Activated T-cell treated with anti-CD3 and anti-CD28 coated beads for 4 hours (primary cell): ENCODE data around the gene PROKR1.
A peak's percentile ranks its signal among the peaks of the same experiment; 100 is the strongest.
"Not testable (repeated sequence)": the region's sequence is repeated elsewhere in the genome, so short reads cannot be mapped to it uniquely, and the experiment has no call there.

Experiments used
- DNase-seq: peaks from one replicate; pipeline ENCODE4 v3.0.0-alpha.2; 2020

PROKR1 gene

DNA sequence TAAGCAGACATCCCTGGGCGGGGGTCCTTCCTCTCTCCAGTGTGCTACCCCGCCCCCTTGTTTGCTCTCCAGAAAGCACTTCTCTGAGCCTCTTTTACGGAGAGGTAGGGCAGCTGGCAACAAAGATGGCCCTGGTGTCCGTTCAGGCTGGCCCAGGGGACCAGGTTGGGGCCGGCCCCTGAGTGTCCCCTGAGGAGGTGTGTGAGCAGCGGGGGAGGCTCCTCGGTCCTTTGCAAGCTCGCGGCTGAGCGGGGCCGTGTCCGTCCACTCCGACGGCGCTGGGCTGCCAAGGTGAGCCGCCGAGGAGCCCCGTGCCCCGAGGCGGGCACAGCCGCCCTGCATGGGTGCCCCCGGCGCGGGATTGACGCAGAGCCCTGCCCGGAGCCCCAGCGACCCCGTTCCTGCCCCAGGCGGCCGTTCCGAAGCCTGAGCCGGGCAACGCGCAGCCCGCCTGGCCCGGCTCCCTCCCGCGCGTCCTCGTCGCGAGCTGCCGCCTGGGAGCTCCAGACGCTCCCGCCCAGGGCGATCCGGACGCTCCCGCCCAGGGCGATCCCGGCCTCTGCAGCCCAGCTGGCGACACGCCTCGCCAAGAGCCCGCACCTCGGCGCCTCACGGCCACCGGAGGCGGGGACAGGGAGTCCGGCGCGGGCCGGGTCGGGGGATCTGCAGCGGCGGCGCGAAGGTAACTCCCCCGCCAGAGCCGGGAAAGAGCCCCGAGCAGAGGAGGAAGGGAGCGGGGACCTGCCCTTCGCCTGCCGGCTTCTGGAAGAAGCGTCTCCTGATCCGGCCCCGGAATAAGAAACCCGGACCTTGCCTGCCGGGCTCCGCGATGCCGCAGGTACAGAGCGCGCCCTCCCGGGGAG, at the start of gene PROKR1:
Gene PROKR1 (plus strand): TSS at position 569 of the 863 bp plus-strand sequence. CDS start 2,243 bp downstream, outside the sequence.
- DNase-seq = no peak

DNA sequence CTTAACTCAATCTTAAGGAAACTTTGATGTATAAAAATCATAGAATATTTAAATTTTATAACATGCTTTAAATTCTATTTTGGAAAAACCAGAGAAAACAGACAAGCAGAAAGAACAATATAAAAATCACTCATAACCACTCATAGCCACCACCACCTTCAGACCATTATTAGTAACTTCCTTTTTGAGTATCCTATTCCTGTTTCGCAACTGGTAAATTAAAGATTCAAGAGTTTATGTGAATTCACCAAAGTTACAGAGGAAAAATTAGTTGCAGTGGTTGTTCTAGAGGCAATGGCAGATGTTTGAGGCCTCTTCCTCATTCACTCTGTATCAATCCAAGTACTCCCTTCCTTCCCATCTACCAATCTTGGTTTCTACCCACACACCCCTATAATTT, 49.3 kb upstream of the PROKR1 start:
- DNase-seq = no peak

DNA sequence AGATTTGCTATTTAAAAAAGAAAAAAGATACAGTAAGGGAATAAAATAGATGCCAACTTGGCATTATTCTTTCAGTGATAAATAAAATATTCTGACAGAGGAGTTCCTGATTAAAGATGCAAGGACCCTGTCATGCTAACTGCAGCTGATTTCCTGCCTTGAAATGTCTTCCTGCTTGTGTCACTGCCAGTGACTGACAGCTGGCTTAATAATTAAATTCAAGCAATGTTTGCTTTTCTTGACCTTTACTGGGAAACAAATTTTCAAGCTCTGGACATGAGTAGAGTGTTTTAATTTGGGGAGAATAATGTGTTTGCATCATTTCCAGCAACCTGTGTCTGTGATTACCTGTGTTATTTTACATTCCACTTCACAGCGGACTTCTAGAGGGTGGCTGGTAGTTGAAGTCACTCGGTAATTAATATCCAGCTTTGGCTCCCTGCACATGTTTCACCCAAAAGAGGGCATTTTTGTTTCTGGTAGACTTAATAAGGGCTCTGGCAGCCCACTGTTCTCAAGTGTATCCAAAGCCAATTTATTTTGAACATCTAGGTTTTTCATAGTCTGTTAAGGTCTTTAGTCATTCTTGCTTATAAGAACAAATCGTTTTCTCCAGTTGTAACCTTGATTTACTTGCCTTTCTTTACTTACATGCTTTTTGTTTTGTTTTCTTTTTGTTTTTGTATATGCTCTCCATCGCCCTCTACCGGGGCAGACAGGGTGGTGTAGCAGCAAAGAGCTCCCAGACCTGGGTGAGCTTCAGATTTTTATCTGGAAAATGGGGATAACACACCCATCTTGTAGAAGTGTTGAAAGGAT, 48.5 kb upstream of the PROKR1 start:
- peak; percentile 24 for DNase-seq

DNA sequence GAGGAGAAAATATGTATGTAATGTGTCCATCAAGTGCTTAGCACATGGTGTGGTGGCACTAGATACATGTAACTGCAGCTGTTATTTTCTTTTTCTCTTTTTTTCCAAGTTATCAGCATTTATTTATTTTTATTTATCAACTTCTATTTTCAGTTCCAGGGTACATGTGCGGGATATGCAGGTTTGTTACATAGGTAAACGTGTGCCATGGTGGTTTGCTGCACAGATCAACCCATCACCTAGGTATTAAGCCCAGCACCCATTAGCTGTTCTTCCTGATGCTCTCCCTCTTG, 47.9 kb upstream of the PROKR1 start:
- DNase-seq = not testable (repeated sequence)

DNA sequence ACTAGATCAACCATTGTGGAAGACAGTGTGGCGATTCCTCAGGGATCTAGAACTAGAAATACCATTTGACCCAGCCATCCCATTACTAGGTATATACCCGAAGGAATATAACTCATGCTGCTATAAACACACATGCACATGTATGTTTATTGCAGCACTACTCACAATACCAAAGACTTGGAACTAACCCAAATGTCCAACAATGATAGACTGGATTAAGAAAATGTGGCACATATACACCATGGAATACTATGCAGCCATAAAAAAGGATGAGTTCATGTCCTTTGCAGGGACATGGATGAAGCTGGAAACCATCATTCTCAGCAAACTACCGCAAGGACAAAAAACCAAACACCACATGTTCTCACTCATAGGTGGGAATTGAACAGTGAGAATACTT, 42.9 kb upstream of the PROKR1 start:
- DNase-seq = not testable (repeated sequence)

DNA sequence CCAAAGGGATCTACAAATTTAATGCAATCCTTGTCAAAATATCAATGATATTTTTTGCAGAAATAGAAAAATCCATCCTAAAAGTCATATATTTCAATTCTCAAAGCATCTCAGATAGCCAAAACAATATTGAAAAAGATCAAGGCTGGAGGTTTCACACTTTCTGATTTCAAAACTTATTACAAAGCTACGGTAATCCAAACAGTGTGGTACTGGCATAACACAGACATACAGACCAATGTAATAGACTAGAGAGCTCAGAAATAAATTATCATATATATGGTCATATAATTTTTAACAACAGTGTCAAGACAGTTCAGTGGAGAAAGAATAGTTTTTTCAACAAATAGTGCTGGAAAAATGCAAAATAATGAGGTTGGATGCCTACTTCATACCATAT, 40.3 kb upstream of the PROKR1 start:
- no peak for DNase-seq

DNA sequence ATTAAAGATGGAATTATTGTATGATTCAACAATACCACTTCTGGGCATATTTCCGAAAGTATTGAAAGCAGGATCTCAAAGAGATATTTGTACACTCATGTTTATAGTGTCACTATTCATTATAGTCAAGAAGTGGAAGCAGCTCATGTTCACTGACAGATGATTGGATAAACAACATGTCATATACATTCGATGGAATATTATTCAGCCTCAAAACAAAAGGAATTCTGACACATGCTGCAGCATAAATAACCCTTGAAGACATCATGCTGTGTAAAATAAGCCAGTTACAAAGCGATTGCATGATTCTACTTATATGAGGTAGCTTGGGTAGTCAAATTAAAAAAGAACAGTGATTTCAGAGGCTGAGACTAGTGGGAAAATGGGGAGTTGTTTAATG, 39.3 kb upstream of the PROKR1 start:
- no peak for DNase-seq

DNA sequence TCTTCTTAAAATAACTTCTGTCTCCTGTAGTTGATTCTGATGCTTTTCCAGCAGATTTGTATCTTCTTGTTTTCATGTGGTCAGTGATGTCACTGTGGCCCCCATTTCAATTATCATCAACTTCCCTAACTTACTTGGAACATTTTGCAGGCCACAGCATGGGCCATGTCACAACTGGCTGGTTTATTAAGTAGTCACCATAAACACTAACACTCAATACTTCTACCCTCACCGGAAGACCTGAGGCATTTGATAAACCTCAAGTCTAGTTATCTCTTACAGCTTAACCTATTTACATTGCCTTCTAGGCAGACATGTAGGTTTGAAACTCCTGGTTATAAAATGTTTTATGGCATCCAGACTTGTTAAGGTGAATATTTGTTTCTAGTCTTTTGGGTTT, 37.4 kb upstream of the PROKR1 start:
- DNase-seq = no peak

DNA sequence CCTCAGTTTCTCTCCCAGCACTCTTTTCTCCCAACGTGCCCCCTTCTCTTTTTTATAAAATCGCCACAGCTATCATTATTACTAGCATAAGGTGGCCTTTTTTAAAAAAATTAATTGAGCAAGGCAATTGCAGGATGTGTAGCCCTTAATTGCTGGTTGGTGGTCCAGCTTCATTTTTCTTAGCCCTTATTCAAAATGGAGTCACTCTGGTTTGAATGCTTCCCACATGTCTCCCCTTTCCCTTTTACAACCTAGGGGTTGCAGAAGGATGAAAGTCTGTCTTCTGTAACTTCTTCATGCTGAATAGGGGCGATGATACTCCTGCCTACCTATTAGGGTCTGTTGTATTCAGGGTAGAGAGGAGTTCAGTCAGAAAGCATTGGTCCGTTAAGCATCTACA, 36.6 kb upstream of the PROKR1 start:
- no peak for DNase-seq

DNA sequence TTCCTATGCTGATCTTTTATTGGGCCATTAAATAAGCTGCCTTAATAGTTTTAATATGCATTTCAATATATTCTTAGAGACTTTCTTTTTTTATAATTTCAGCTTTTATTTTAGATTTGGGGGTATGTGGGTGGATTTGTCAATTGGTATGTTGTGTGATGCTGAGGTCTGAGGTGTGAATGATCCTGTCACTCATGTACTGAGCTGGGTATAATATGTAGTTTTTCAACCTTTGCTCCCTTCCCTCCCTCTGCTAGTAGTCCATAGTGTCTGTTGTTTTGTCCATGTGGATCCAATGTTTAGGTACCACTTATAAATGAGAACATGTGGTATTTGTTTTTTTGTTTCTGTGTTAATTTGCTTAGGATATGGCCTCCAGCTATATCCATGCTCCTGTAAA, 35.5 kb upstream of the PROKR1 start:
- DNase-seq = no peak

DNA sequence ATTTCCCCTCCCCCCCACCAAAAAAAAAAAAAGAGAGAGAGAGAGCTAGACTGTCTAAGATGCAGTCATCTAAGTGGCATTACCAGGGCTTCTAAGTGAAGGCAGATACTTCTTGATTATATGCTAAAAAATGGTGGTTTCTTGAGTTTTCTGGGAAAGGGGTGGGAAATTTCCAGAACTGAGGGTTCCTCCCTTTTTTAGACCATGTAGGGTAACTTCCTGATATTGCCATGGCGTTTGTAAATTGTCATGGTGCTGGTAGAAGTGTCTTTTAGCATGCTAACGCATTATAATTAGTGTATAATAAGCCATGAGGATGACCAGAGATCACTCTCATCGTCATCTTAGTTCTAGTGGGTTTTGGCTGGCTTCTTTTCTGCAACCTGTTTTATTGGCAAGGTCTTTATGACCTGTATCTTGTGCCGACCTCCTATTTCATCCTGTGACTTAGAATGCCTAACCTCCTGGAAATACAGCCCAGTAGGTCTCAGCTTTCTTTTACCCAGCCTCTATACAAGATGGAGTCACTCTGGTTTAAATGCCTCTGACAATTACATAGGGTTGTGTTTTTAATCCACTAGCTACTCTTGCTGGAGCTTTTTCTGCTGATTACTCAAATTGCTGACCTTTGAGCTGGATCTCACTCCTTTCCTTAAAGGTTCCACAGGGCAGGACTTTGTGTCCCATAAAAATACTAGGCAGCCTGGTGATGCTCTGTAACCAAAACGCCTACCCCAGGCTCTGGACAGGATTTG, 30.4 kb upstream of the PROKR1 start:
- DNase-seq = no peak

DNA sequence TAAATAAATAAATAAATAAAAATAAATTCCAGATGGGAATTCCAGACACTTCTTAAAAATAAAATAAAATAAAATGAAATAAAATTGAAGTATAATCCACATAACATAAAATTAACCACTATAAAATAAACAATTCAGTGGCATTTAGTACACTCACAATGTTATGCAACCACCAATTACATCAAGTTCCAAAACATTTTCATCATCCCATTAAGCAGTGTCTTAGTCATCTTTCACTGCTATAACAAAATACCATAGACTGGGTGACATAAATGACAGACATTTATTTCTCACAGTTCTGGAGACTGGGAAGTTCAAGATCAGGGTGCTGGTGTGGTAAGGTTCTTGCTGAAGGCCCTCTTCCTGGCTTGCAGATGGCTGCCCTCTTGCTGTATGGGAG, 22.6 kb upstream of the PROKR1 start:
- no peak for DNase-seq

DNA sequence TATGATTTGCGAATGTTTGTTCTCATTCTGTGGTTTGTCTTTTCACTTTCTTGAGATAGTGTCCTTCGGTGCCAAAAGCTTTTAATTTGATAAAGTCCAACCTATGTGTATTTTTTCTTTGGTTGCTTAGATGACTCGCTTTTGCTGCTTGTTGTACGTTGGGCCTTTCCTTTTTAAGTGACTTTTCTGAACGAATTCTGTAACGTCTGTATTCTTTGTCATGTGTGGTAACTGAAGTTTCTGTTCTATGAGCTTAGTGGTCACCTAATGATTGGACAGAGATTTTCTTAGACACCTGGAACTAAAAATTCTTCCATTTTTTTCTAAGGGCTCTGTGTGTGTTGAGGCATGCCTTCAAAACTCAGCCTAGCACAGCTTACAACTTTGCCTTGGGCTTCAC, 19.6 kb upstream of the PROKR1 start:
- no peak for DNase-seq

DNA sequence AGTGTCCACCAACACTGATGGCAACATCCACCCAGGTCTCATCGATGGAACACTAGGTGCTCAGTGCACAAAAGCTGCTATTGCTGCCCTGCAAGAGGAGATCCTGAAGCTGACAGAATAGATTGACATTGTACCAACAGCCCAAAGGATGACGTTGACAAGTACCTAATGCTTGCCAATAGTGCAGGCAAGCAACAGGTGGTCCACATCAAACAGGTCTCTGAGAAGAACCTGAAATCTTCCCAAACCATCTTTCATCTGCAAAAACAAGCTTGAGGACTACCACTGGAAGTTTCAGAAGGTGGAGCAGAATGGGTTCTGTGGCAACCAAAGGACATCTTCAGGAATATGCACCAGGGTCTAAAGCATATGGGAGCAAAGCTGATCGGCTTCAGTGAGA, 15.8 kb upstream of the PROKR1 start:
- no peak for DNase-seq

DNA sequence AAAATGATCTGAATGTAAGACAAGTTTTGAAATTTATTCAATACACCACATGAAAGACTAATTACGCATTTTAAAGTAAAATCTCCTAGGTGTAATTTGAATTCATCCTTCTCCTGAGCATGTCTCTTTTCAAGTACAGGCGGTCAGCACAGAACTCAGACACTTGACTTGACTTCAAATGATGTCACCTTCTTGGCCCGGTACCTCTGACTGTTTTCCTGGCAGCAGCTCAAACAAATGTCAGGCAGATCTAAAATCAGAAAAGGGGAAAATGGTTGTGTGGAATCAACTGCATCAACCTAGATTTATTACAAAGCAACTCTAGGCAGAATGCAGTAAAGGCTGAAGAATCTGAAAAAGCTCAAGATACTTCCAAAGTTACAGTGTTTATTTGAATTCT, 11.4 kb upstream of the PROKR1 start:
- DNase-seq = no peak

DNA sequence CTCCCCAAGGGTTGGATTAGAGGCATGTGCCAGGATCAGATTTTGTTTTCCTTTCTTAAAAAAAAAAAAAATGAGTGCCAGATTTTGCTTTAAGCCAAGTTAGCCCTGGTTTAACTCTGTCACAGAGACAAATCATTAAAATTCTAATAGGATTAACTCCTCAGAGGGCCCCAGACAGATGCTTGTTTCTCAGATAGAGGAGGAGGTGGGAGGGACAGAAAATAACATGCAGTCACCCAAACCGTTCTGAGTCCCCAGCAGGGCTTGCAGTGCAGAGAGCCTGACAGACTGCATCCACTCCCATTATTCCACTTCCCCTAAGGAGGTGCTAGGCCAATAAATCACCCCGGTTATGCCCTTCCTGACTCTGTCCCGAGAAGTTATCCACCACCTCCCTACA, 6.3 kb upstream of the PROKR1 start:
- no peak for DNase-seq

DNA sequence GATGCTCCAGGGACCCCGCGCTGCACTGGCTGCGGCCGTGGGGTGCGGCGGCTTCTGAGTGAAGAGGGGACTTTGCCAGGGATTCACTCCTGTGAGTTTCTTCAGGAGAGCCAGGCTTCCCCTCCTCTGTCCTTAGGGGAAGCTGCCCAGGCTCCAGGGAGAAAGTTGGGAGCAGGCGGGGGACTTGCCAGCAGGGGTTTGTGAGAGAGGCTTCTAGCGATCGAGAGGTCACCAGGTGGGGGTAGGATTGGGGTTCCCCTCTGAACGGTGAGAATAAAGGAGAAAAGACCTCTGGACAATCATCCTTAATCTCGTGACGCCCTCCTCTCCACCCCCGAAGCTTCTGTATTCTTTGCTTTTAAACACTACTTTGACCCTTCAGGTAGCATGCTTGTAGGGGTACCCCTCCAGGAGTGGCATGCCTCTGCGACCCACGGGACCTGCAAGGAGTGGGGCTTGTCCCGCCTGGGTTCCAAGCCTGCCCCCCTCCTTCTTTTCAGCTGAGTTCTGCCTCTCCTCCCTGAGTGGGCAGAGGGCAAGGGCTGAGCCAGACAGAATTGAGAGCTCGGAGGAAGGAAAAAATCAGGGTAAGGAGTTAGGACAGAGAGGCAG, 601 bp downstream of the PROKR1 start:
- DNase-seq = no peak

DNA sequence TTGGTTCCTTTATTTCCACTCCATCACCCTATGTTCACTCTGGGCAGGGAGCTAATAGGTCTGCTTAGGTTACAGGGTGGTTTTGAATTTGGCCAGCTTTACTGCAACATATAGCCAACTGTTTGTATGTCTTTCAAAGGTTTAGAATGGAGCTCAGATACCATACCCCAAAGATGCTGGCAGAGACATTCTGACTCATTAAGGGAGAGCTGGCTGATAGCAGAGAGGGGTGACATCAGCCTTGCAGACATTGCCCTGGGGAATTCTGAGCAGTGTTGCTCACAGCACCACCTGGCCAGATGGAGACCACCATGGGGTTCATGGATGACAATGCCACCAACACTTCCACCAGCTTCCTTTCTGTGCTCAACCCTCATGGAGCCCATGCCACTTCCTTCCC, 2.1 kb downstream of the PROKR1 start:
- DNase-seq = no peak

DNA sequence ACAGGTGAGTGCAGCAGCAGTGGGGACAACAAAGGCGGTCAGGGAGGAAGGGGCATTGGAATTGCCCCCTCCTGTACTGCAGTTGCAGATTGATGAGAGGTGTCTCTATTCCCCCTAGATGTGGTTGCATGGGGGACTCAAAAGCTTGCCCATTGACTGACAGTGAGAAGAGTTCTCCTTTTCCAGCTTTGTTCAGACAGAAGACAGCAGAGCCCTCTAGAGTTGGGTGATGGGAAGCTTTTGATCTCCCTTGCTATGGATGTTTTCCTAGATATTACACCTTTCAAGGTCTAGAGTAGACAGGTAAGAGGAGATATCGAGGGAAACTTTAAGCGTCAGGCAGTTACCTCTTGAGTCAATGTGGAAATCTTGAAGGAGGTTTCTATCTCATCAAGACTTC, 2.9 kb downstream of the PROKR1 start:
- no peak for DNase-seq

DNA sequence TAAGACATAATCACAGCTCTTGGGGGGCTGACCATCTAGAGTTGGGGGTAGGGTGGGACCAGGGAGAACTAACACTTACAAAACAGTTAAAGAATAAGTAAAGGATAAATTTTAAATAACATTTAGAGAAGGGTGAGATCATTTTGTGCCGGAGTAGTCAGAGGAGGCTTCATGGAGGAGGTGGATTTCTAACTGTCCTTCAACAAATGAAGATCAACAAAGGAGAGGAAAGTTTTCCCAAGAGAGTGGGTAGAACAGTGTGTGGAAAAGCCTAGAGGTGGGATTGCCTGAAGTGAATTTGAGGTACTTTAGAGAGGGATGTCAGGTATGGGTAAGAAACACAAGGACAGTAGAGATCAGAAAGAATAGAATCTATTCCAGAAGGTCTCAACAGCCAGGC, 7.3 kb downstream of the PROKR1 start:
- DNase-seq = no peak

DNA sequence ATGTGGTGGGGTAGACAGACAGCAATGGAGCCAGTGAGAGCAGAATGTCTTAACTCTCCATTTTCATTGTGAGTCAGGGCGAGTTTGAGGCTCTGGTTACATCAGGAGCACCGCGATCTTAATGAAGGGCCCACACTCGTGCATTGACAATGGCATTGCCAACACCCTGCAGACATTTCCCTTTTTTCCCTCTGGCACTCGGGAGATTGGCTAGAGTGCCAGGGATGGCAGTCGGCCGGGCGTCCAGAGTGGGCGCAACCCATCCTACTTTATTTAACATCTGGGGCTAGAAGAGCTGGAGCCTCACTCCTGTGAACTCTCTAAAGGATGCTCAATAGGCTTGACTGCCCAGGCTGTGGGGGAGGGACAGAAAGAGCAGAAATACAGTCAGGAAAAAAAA, 9.7 kb downstream of the PROKR1 start:
- no peak for DNase-seq

DNA sequence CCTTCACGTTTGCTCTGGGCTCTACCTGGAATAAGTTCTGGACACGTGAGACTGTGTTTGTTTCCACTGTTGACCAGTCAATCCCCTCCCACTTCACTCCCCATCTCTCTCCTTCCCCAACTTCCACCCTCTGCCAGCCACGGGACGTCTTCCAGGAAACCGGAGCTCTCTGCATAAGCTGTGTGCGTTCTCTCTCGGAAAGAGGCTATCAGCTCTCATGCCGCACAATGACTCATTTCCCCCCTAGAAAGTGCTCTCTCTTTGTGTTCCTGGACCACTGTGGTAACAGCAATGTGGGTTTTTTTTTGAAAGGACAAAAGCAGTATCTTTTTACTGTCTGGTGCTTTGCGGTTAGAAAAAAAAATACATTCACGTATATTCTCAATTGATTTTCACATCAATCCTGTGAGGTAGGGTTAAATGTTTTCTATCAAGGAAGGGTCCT, 10.2 kb downstream of the PROKR1 start:
- DNase-seq = peak; percentile 24

DNA sequence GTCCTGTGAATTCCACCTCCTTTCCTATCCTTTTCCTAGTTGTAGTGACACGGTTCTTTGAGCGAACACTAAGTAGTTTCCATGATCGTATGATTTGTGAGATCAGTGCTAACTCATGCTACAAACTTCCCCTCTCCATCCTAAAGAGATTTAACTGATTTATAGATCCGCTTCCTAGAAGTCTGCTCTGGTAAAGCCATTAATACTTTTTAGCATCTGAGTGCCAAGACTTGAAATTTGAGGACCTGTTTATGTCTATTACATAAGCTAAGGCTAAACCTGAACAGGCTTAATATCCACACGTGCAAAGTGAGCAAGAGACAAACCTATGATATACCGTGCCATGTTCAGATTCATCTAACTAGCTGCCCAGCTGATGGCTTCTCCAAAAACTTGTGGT, 14.9 kb downstream of the PROKR1 start:
- no peak for DNase-seq
